WTC11 (cell line): ENCODE results near the gene CLDN6. TPM values are rescaled to one million over a fixed set of nuclear protein-coding genes. Genes with fewer than 3 reads are reported as not detected.

Experiments
- ATAC-seq: fragments of 200-7000 bp; cut with Tn5 transposase; 2 replicates; pipeline ENCODE4 v1.10.0; 2021; ENCODE audit warnings: mild to moderate bottlenecking, moderate library complexity
- CTCF ChIA-PET: fragments of 300-600 bp; sonication (Branson Sonifier 250); formaldehyde crosslinking; loops from one replicate; lab custom pipeline; 2021; ENCODE audit warnings: antibody characterized with exemption; lab: Charles Lee
- POLR2A ChIA-PET: fragments of 350-600 bp; sonication (Branson Sonifier 250); formaldehyde crosslinking; loops from one replicate; lab custom pipeline; 2021; ENCODE audit warnings: antibody characterized with exemption; lab: Charles Lee
- DNase-seq: peaks from one replicate; pipeline ENCODE4 v3.0.0; 2021; ENCODE audit warnings: low spot score
- H3K27ac Mint-ChIP-seq: 2 replicates; pipeline ENCODE4 v1.8.0; 2021; ENCODE audit warnings: mixed read lengths
- H3K27me3 Mint-ChIP-seq: 2 replicates; pipeline ENCODE4 v1.8.0; 2021; ENCODE audit warnings: low read depth, mild to moderate bottlenecking, moderate library complexity, mixed read lengths
- H3K36me3 Mint-ChIP-seq: 2 replicates; pipeline ENCODE4 v1.8.0; 2021; ENCODE audit warnings: mixed read lengths
- H3K4me1 Mint-ChIP-seq: 2 replicates; pipeline ENCODE4 v1.8.0; 2022; ENCODE audit warnings: mixed read lengths
- H3K4me3 Mint-ChIP-seq: 2 replicates; pipeline ENCODE4 v1.8.0; 2021; ENCODE audit warnings: mild to moderate bottlenecking, moderate library complexity, mixed read lengths
- H3K9me3 Mint-ChIP-seq: 2 replicates; pipeline ENCODE4 v1.8.0; 2021; ENCODE audit warnings: mixed read lengths
- ARID4B ChIP-seq: sonication (generic); formaldehyde crosslinking; IDR thresholded peaks from 2 replicates; pipeline ENCODE4 v1.8.0; 2023; ENCODE audit warnings: missing genetic modification reagents, mild to moderate bottlenecking, borderline replicate concordance
- RELA ChIP-seq: sonication (generic); formaldehyde crosslinking; IDR thresholded peaks from 2 replicates; pipeline ENCODE4 v1.8.1; 2022; ENCODE audit warnings: missing genetic modification reagents, mild to moderate bottlenecking, borderline replicate concordance
- SP1 ChIP-seq: sonication (generic); formaldehyde crosslinking; conservative IDR thresholded peaks from 2 replicates; pipeline ENCODE4 v1.8.1; 2022; ENCODE audit warnings: missing genetic modification reagents
- STAT6 ChIP-seq: sonication (generic); formaldehyde crosslinking; conservative IDR thresholded peaks from 2 replicates; pipeline ENCODE4 v1.8.1; 2023; ENCODE audit warnings: mild to moderate bottlenecking, low read depth, missing genetic modification reagents, moderate library complexity
- ZNF263 ChIP-seq: sonication (generic); formaldehyde crosslinking; IDR thresholded peaks from 2 replicates; pipeline ENCODE4 v1.8.1; 2022; ENCODE audit warnings: low read depth, mild to moderate bottlenecking, moderate library complexity, missing genetic modification reagents
- ZNF396 ChIP-seq: fragments of 250-450 bp; sonication (Bioruptor Pico); IDR thresholded peaks from 2 replicates; pipeline ENCODE4 v1.8.0; 2021; ENCODE audit warnings: mild to moderate bottlenecking, moderate library complexity, borderline replicate concordance
- total RNA-seq: library from RNA; stranded (reverse); gene quantifications from 3 replicates; pipeline ENCODE4 v1.2.3, GENCODE V29; 2021
- TF ChIP-seq, protein P1 (sequence below): sonication (generic); formaldehyde crosslinking; IDR thresholded peaks from 2 replicates; pipeline ENCODE4 v1.8.0; 2022; ENCODE audit warnings: mild to moderate bottlenecking, missing genetic modification reagents
- TF ChIP-seq, protein P2 (sequence below): sonication (generic); formaldehyde crosslinking; IDR thresholded peaks from 2 replicates; pipeline ENCODE4 v1.8.1; 2023; ENCODE audit warnings: mild to moderate bottlenecking, missing genetic modification reagents
- TF ChIP-seq, protein P3 (sequence below): sonication (generic); formaldehyde crosslinking; IDR thresholded peaks from 2 replicates; pipeline ENCODE4 v1.8.1; 2023; ENCODE audit warnings: mild to moderate bottlenecking, missing genetic modification reagents, borderline replicate concordance
- TF ChIP-seq, protein P4 (sequence below): sonication (generic); formaldehyde crosslinking; IDR thresholded peaks from 2 replicates; pipeline ENCODE4 v1.8.1; 2023; ENCODE audit warnings: mild to moderate bottlenecking, missing genetic modification reagents, moderate library complexity

The CLDN6 gene
- total RNA-seq, 1 experiment from 2014 or later: 746 TPM

- TF ChIP-seq, protein P1, sequence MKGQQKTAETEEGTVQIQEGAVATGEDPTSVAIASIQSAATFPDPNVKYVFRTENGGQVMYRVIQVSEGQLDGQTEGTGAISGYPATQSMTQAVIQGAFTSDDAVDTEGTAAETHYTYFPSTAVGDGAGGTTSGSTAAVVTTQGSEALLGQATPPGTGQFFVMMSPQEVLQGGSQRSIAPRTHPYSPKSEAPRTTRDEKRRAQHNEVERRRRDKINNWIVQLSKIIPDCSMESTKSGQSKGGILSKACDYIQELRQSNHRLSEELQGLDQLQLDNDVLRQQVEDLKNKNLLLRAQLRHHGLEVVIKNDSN: no peak
- TF ChIP-seq ZNF263 (CRISPR knock-in tag) (no peak), ARID4B (CRISPR knock-in tag) (no peak), RELA (CRISPR knock-in tag) (no peak)
- TF ChIP-seq, protein P2, sequence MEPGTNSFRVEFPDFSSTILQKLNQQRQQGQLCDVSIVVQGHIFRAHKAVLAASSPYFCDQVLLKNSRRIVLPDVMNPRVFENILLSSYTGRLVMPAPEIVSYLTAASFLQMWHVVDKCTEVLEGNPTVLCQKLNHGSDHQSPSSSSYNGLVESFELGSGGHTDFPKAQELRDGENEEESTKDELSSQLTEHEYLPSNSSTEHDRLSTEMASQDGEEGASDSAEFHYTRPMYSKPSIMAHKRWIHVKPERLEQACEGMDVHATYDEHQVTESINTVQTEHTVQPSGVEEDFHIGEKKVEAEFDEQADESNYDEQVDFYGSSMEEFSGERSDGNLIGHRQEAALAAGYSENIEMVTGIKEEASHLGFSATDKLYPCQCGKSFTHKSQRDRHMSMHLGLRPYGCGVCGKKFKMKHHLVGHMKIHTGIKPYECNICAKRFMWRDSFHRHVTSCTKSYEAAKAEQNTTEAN (CRISPR knock-in tag): no peak
Measured at GRCh38 chr16:2975161-2975795, 42.7 kb downstream of the CLDN6 start (continued).

DNA sequence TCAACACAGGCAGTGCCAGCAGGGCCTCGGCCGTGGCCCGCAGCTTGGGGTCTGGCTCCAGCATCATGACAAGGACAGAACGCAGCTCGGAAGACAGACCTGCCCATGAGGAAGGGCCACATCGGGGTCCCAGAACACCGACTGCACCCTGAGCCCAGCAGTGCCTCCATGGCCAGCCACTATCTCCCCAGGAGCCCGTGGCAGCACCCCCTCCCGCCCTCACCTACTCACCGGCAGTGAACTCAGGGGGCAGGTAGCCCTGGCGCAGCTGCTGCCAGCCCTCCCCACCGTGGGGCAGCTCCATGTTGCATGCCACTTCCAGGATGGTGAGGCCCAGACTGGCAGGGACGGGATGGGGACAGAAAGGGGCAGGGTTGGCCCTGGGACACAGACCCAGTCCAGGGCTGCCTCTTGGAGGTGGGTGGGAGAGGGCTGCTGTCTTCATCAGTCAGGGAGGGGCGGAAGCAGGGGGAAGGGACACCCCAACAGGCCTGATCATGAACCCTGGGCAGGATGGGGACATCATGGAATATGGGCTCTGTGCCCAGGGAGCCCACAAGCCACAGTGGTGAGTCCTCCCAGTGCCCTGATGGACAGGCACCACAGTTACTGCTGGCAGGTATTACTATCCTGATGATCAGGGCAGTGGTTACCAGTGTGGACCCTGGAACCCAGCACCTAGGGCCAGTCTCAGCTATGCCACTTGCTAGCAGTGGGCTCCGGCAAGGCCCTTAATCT lies 43.5 kb downstream of the CLDN6 start:
- Mint-ChIP-seq H3K9me3 (no peaks in the 10 kb centered on the region), H3K27me3 (no peaks in the 10 kb centered on the region), H3K4me1 (peaks cover 14% of the 10 kb centered on the region), H3K27ac (no peak overlapping the region), H3K4me3 (no peak overlapping the region), H3K36me3 (peaks cover 9% of the 10 kb centered on the region; the same call in 1 of the 2 replicates)
- POLR2A ChIA-PET: interaction anchor here (0.7 kb wide), 2 partner anchors 9 to 10 kb away, joined by 3 to 4 read pairs; no protein-coding TSS in a partner anchor
- CTCF ChIA-PET: interaction anchor here (1.0 to 2.1 kb wide), 6 partner anchors 10 to 113 kb away, joined by 3 to 7 read pairs (median 4); partner anchors contain the start of gene KREMEN2
- TF ChIP-seq, protein P3, sequence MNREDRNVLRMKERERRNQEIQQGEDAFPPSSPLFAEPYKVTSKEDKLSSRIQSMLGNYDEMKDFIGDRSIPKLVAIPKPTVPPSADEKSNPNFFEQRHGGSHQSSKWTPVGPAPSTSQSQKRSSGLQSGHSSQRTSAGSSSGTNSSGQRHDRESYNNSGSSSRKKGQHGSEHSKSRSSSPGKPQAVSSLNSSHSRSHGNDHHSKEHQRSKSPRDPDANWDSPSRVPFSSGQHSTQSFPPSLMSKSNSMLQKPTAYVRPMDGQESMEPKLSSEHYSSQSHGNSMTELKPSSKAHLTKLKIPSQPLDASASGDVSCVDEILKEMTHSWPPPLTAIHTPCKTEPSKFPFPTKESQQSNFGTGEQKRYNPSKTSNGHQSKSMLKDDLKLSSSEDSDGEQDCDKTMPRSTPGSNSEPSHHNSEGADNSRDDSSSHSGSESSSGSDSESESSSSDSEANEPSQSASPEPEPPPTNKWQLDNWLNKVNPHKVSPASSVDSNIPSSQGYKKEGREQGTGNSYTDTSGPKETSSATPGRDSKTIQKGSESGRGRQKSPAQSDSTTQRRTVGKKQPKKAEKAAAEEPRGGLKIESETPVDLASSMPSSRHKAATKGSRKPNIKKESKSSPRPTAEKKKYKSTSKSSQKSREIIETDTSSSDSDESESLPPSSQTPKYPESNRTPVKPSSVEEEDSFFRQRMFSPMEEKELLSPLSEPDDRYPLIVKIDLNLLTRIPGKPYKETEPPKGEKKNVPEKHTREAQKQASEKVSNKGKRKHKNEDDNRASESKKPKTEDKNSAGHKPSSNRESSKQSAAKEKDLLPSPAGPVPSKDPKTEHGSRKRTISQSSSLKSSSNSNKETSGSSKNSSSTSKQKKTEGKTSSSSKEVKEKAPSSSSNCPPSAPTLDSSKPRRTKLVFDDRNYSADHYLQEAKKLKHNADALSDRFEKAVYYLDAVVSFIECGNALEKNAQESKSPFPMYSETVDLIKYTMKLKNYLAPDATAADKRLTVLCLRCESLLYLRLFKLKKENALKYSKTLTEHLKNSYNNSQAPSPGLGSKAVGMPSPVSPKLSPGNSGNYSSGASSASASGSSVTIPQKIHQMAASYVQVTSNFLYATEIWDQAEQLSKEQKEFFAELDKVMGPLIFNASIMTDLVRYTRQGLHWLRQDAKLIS (CRISPR knock-in tag): no peak
- TF ChIP-seq SP1 (CRISPR knock-in tag) (no peak), STAT6 (CRISPR knock-in tag) (no peak), ZNF396 (CRISPR knock-in tag) (no peak)
- TF ChIP-seq, protein P4, sequence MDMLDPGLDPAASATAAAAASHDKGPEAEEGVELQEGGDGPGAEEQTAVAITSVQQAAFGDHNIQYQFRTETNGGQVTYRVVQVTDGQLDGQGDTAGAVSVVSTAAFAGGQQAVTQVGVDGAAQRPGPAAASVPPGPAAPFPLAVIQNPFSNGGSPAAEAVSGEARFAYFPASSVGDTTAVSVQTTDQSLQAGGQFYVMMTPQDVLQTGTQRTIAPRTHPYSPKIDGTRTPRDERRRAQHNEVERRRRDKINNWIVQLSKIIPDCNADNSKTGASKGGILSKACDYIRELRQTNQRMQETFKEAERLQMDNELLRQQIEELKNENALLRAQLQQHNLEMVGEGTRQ (CRISPR knock-in tag): no peak
- no peak for ATAC-seq
- DNase-seq: no peak
